GM20431 (cell line): ENCODE measurements around the gene CTNNA3.

Experiments used
- in situ Hi-C: fragments of 300-500 bp; cut with MseI, MboI; formaldehyde crosslinking; loops from one replicate; pipeline ENCODE4 v1.15.0; 2020; ENCODE audit warnings: low sequenced_read_pairs; ENCODE audit not compliant: unreplicated experiment

The CTNNA3 gene

DNA sequence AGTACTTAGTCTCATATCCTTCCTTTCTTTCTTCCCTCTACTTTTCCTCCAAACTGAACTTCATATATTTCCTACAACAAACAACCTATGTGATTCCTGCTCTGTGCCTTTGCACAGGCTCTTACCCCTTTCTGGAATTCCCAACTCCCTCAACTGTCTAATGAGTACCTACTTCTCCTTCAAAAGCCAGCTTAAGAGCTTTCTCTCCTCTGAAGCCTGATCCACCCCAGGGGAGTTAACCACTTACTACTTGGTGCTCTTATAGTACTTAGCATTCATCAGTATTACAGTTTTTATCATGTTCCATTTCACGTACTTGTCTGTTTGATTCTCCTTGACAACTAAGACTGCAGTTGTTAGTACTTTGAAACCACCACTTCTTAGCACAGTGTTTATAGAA lies 524.0 kb downstream of the CTNNA3 start:
- in situ Hi-C loops = no loop called here

GRCh38 chr10:67156239-67156638 lies 539.8 kb downstream of the CTNNA3 start:
- in situ Hi-C loops = no loop called here

GRCh38 chr10:67151471-67151870 lies 544.5 kb downstream of the CTNNA3 start:
- in situ Hi-C loops = no loop called here

DNA sequence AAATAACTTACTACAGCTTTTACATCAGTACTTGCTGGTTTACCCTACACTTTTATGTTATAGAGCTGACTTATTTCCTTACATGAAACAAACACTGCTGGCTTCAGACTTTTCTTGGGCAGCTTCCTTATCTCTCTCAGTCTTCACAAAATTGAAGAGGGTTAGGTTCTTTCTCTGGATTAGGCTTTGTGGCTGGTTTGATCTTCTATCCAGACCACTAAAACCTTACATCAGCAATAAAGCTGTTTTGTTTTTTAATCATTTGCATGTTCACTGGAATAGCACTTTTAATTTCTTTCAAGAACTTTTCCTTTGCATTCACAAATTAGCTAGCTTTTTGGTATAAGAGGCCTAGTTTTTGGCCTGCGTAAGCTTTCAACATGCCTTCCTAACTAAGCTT lies 551.5 kb downstream of the CTNNA3 start:
- in situ Hi-C loops = no loop called here

DNA sequence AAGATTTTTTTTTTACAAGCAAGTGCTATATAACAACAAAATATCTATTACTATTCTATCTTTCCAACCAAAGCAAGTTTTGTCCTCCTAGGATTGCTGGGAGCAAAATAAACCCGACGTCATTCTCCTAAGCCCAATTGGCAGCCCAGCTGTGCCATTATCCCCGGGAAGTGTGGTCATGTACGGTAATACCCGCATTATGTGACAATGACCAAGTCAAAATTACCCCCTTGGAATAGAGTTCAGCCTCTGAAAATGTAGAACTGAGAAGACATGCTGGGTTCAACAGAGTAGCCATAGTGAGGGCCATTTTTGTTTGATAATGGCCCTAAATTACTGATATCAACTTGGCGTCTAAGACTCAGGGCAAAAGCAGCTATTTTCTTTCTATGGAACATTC lies 554.7 kb downstream of the CTNNA3 start:
- in situ Hi-C loops = no loop called here

GRCh38 chr10:67140641-67141040 lies 555.4 kb downstream of the CTNNA3 start:
- in situ Hi-C loops = no loop called here

DNA sequence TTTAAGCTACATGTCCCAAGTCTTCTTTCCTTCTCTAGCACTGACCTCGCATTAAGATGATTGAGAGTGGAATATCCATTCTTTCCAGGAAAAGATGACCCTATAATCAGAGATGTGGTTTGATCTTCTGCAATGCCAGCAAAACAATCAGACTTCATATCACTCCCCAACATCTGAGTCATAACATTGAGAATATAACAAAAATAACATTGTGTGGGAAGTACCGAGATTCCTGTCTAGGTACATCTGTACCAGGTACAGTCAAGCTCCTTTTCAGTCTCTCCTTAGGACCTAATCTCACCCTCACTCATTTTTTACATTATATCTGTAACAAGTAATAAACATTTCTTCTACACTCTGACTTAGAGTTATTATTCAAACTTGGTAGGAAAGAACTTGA lies 568.6 kb downstream of the CTNNA3 start:
- in situ Hi-C loops = no loop called here

- in situ Hi-C loops = no loop called here
These were observed 576.3 kb downstream of the CTNNA3 start for GRCh38 chr10:67119651-67120050.

- in situ Hi-C loops = no loop called here
These were observed 580.0 kb downstream of the CTNNA3 start for GRCh38 chr10:67115972-67116371.

DNA sequence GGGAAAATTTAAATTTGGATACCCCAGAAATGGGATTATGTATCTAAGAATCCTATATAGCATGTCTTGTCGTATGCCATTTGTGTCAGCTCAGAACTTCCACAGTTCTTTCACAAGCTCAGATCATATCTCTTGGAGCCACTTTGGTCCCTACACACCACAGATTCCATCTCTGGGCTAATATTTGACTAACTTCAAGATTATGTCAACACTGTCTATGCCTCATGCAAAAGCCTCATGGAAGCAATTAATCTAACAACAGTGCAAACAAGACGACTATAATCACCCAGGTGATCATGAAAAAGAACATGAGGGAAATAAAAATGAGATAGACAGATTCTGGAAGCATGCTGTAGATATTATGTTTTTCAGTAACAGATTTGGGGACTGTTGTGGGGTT lies 581.0 kb downstream of the CTNNA3 start:
- in situ Hi-C loops = no loop called here

GRCh38 chr10:67112765-67113164 lies 583.2 kb downstream of the CTNNA3 start:
- in situ Hi-C loops = no loop called here

GRCh38 chr10:67110286-67110685 lies 585.7 kb downstream of the CTNNA3 start:
- in situ Hi-C loops = no loop called here

- in situ Hi-C loops = no loop called here
These were observed 588.3 kb downstream of the CTNNA3 start for GRCh38 chr10:67107670-67108069.

DNA sequence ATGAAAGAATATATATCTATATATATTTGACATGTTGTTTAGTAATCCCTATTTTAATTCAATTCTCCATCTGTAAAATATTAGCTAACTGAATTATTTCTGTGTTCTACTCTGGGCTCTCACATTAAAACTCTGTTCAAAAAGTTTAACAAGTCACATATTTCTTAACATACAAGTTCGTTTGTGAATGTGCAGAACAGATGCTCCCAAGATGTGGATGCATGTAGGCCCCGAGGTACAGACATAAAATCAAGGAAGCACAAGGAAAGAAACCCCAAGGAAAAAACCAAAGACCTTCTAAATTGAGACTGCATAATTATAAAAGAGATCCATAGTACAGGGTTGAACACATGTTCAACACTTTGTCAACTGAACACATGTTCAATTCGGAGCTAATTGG lies 595.0 kb downstream of the CTNNA3 start:
- in situ Hi-C loops = no loop called here

GRCh38 chr10:67098461-67098860 lies 597.5 kb downstream of the CTNNA3 start:
- in situ Hi-C loops = no loop called here

DNA sequence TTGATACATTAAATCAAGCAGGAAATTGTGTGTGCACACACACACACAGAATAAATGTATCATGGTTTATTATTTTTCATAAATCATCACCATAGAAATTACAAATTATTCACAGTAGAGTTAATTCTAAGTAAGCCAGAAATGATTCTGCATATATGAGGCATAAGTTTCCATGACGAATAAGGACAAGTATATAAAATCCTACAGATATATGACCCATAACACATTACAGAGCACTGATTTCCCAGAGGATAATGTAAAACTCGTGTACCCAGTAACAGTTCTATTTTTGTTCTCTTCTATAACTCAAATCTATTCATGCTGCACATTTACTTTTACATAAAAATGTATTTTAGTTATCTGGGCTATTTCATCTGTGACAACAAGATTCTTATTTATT lies 600.5 kb downstream of the CTNNA3 start:
- in situ Hi-C loops = no loop called here

DNA sequence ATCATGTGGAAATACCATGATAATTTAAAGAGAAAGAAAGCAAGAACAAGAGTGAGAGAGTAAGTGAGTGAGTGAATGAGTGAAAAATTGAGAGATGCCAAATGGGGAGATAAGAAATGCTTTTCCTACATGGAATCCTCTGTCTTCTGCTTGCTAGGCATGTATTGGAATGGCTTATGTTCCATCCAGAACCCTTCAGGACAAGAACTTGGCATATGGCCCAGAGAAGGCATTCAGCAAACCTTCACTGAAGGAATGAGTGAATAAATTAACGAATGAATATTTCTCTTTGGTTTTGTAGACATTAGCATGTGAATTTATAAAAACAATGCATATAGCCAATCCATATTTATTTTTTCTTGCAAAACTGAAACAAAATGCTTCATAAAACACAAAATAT lies 608.0 kb downstream of the CTNNA3 start:
- in situ Hi-C loops = no loop called here

DNA sequence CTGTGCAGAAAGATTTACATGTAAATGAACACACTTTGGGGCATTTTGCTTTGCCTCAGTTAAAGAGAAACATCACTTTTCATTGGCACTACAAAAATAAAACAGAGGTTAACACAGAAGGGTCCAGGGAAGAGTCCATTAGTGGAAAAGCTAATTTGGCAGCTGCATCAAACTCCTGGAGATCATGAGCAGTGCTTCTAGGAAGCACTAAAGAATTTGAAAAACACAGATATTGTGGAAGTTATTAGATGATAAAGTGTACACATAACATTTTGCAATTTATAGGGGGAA lies 608.9 kb downstream of the CTNNA3 start:
- in situ Hi-C loops = no loop called here

DNA sequence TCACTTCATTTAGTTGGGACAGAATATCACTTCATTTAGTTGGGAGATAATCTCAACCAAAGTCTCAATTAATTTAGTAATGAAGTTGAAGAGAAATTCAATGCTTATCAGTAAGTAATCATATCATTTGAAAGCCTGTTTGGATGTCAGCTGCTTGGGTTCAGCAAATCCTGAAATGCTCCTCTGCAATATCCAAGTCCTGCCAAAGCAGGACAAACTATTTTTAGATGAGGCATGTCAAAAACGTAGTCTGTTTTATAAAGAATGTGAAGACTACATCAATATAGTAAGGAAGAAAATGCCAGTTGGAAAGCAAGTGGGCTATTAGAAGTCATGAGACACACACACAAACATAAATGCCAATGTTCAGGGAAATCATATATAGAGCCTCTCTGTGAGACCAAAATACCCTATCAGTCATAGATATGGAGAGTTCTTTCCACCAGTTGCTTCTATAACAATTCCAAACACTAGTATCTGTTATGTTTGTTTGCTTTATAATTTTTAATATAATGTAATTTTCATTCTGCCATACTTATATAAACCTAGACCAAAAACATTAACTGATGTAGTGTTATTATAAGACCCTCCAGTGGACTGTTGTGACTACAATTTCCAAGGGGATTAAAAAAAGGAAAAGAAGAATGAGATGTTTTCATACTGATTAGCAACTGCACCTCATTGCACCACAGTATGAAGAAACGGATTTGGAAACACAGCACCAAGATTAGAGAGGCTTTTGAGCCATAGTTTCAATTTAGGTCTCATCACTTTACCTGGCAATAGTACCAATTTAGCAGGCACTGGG lies 609.5 kb downstream of the CTNNA3 start:
- in situ Hi-C loops = no loop called here

DNA sequence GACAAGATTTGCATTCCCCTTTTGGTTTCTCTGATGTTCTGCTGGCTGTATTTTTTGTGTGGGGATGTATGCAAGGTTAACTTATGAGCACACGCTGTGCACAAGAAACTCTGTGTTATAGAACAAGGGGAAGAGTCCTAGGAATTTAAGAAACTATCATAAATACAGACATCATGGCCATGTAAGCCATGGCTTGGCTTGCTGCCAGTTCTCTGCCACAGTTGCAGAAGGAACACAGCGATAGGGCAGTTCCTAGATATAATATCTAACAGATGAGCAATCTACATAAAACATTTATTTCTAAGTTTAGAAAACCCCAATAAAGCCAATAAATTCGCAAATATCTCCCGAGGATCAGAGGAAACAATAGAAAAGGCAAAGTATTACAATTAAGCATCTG lies 616.9 kb downstream of the CTNNA3 start:
- in situ Hi-C loops = no loop called here

- in situ Hi-C loops = no loop called here
These were observed 618.6 kb downstream of the CTNNA3 start for GRCh38 chr10:67077376-67077775.

DNA sequence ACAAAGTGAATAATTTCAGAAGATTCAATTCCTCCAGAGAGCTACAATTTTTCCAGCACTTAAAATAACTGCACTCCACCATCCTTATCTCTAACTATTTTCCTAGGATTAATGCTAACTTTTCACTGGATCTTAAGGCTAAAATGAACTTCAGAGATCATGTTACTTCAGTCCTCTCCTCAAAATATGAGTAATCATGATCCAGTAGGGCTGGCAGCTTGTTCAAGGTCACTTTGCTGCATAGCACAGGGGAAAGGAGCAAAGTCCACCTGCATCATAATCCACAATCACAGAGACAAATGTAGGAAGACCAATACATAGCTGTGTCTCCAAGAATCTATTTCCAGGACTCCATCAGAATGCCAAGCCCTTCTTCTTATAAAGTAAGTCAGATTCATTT lies 619.9 kb downstream of the CTNNA3 start:
- in situ Hi-C loops = no loop called here
